Bone marrow (tissue), 2 donors: Measurements from ENCODE around the gene HID1.

Source experiments
- DNase-seq, 2 donors: peaks; one replicate each; lab custom pipeline; 2025; lab: John Stamatoyannopoulos, UW

HID1 gene

GRCh38 chr17:74950207-74950606, 22.4 kb downstream of the HID1 start:
- DNase-seq, result no peak

GRCh38 chr17:74949455-74950115, 23.0 kb downstream of the HID1 start:
- no peak for DNase-seq

- no peak for DNase-seq
These were observed 25.4 kb downstream of the HID1 start for GRCh38 chr17:74947041-74947754.

- no peak for DNase-seq
These were observed 25.9 kb downstream of the HID1 start for GRCh38 chr17:74946641-74947040.

GRCh38 chr17:74945543-74945942, 27.0 kb downstream of the HID1 start:
- no peak for DNase-seq

DNA sequence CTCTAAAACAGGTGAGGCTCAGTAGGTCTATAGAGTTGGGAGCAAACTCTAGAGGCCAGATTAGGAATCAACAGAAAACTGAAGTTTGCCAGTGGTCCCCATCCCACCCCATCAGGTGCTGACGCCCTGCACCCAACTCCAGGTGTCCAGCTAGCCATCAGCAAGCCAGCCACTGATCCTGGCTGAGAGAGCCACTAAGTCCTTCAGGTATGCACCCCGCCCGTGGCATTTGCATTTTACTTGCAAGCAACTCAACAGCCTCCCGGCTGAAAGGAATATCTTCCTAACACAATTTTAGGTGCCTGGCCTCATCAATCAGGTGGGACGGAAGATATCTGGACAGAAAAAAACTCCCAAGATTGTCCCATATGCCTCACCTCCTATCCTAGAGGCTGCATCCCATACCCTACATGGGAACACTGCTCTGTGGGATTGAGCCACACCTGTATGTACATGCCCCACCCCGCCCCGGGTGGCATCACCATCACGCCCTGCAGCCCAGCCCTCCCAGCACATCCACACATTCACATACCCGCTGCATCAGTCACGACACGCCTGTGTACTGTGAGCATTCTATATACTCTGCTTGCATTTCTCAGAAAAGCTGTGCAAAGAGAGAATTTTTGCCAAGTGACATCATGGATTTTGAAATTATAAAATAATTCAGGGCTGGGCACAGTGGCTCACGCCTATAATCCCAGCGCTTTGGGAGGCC, 28.6 kb downstream of the HID1 start:
- DNase-seq, result no peak

DNA sequence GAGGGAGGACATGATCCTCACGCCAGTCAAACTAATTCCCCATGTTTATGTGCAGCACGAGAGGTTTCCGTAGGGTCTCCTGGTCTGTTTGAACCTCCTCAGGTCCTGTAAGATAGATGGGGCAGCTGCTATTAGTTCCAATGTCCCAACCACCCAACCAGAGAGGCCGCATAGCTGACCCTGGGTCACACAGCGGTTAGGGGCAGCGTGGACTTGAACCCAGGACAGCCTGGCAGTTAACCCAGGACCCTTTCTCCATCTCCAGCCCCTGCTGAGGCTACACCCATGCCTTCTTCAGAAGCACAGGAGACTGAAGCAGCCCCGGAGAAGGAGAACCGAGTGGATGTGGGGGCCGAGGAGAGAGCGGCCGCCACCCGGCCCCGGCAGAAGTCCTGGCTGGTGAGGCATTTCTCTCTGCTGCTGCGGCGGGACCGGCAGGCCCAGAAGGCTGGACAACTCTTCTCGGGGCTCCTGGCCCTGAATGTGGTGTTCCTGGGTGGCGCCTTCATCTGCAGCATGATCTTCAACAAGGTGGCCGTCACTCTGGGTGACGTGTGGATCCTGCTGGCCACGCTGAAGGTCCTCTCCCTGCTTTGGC, 31.3 kb downstream of the HID1 start:
- DNase-seq, result no peak

DNA sequence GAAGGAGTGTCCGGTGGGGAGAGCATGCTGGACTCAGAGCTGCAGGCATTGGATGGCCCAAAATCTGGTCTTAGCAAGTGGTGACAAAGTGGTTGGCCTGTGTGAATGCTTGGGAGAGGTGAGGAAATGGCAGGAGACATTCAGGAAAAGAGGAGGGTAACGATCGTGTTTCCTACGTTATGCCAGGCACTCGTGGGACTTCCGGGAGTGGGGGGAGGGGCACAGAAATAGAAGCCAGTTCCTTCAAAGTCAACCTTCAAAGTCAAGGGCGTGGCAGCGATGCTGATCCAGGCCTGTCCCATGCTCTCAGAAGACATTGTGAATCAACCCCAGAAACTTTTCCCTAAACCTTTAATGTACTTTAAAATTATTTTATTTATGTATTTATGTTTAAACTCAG, 33.0 kb downstream of the HID1 start:
- DNase-seq, result no peak

DNA sequence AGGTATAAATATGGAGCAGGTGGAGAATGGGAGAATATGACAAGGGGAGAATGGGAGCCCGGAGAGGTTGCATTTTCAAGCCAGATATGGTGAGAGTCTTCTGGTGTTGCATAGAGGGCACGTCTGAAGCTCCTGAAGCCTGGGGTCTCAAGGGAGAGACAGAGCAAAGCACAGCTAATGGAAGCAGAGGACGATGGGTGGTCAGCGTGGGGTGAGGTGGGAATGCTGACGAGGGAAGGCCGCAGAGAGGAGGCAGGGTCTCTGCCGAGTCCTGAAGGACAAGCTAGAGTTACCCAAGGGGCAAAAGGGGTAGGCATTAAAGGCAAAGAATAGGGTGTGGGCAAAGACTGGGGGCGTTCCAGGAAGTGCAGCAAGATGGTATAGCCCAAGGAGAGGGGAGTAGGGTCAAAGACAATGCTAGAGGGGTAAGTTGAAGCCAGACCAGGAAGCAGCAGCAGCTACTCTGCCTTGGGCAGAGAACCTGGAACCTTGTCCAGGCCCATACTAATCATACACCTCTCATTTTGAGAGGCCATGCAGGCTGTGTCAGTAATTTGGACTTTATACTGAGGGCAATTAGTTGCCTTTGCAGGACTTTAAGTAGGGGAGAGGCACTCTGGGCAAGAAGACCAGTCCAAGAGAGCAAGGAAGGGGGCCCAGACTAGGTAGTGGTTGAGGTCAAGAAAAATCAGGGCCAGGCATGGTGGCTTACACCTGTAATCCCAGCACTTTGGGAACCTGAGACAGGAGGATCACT, 34.2 kb downstream of the HID1 start:
- DNase-seq, result no peak

- no peak for DNase-seq
These were observed 35.2 kb downstream of the HID1 start for GRCh38 chr17:74937064-74938051.

DNA sequence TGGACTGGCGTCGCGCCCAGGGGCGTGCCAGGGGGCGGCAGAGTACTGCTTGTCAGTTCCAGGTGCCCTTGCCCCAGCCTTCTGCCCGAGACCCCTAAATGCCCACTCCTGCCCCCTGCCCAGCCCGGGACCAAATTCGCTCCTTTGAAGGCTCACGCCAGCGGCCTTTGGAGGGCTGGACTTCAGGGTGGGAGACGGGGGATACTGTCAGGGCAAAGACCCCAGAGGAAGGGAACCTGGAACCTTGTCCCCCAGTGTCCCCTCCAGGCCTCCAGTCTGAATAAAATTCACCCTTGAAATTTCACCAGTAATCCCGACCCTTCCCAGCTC, 36.1 kb downstream of the HID1 start:
- no peak for DNase-seq

- DNase-seq, result no peak
These were observed 36.7 kb downstream of the HID1 start, which contains the start of gene OTOP3 for GRCh38 chr17:74935585-74936469. OTOP3 (plus strand) TSS chr17:74935898; CDS start chr17:74935922, 24 bp downstream.

GRCh38 chr17:74935048-74935447, 37.5 kb downstream of the HID1 start:
- no peak for DNase-seq

GRCh38 chr17:74930535-74931036, 42.0 kb downstream of the HID1 start:
- DNase-seq, result no peak

DNA sequence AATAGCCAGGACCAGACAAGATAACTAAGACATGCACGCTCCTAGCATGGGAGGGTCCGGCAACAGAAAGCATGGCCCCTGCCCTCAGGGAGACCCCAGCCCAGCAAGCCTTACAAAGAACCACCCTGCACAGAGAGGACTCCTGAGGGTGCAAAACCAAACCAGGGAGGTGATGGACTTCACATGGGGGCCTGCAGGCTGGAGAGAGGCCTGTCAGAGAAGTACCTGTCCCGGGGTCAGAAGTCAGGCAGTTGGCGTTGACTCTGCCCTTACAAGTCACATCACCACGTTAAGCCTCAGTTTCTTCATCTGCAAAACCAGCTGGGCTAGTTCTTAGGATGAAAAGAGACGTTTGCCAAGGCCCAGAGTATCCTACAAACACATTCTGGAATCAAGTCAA, 43.8 kb downstream of the HID1 start:
- no peak for DNase-seq

DNA sequence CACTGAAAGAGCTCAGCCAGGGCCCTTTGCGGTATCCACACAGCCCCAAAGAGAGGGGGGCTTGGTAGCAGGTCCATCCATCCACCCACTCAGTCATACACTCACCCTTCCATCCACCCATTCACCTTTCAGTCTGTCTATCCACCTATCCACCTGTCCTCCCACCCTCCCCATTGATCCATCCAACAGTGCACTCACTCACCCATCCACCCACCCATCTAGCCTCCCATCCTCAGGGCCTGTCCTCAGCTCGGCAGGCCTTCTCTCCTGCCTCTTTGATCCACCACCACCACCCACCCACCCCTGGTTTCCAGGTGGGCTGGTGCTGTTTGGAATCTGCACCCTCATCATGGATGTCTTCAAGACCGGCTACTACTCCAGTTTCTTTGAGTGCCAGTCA, 47.3 kb downstream of the HID1 start:
- no peak for DNase-seq

DNA sequence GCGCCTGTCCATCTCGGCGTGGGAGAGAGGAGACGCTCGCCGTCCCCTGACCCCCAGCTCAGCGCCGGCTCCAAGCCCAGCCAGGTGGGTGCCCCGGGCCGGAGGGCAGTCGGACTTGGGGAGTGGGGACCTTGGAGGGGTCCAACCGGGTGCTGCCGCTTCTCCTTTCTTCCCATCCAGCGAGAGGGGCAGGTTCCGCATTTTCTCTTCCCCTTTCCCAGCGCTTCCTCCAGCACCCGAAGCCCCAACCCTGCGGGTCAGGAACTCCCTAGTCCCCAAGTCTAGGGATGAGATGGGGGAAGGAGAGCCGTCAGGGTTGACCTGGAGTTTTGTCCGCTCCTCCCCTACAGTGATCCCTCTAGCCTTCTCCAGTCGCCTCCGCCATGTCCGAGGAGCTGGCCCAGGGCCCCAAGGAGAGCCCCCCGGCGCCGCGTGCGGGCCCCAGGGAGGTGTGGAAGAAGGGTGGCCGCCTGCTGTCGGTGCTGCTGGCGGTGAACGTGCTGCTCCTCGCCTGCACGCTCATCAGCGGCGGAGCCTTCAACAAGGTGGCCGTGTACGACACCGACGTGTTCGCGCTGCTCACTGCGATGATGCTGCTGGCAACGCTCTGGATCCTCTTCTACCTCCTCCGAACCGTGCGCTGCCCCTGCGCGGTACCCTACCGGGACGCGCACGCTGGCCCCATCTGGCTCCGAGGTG, 48.2 kb downstream of the HID1 start, which contains the start of gene OTOP2:
OTOP2 (plus strand) TSS at position 24 of the 699 bp plus-strand sequence; CDS start at position 384, 360 bp downstream.
- DNase-seq, result peak in 1 of 2 donors; percentile 15

GRCh38 chr17:74923538-74924249, 48.9 kb downstream of the HID1 start:
- DNase-seq, result peak in 1 of 2 donors; percentile 54
